Stimulated activated memory B cell treated with anti-CD40 and anti-IgM and Interleukin-4, amounts not matched to agents 10 μg/mL and 1 μg/mL and 100 μg/mL, for 72 hours (primary cell): Measurements from ENCODE around the gene ZNF14.
"Not testable (repeated sequence)": the region's sequence is repeated elsewhere in the genome, so short reads cannot be mapped to it uniquely, and the experiment has no call there.

Experiments
- ATAC-seq: fragments of 150-1000 bp; cut with Tn5 transposase; 2 replicates; pipeline ENCODE4 v1.10.0; 2021
- H3K27ac Mint-ChIP-seq: one replicate; pipeline ENCODE4 v1.8.0; 2022; ENCODE audit warnings: mild to moderate bottlenecking, mixed read lengths
- H3K27me3 Mint-ChIP-seq: one replicate; pipeline ENCODE4 v1.8.0; 2022; ENCODE audit warnings: mixed read lengths
- H3K36me3 Mint-ChIP-seq: one replicate; pipeline ENCODE4 v1.8.0; 2022; ENCODE audit warnings: mixed read lengths
- H3K4me1 Mint-ChIP-seq: one replicate; pipeline ENCODE4 v1.8.0; 2022; ENCODE audit warnings: mixed read lengths
- H3K4me3 Mint-ChIP-seq: one replicate; pipeline ENCODE4 v1.8.0; 2022; ENCODE audit warnings: mild to moderate bottlenecking, moderate library complexity, mixed read lengths
- H3K9me3 Mint-ChIP-seq: one replicate; pipeline ENCODE4 v1.8.0; 2022; ENCODE audit warnings: mixed read lengths

Gene ZNF14

DNA sequence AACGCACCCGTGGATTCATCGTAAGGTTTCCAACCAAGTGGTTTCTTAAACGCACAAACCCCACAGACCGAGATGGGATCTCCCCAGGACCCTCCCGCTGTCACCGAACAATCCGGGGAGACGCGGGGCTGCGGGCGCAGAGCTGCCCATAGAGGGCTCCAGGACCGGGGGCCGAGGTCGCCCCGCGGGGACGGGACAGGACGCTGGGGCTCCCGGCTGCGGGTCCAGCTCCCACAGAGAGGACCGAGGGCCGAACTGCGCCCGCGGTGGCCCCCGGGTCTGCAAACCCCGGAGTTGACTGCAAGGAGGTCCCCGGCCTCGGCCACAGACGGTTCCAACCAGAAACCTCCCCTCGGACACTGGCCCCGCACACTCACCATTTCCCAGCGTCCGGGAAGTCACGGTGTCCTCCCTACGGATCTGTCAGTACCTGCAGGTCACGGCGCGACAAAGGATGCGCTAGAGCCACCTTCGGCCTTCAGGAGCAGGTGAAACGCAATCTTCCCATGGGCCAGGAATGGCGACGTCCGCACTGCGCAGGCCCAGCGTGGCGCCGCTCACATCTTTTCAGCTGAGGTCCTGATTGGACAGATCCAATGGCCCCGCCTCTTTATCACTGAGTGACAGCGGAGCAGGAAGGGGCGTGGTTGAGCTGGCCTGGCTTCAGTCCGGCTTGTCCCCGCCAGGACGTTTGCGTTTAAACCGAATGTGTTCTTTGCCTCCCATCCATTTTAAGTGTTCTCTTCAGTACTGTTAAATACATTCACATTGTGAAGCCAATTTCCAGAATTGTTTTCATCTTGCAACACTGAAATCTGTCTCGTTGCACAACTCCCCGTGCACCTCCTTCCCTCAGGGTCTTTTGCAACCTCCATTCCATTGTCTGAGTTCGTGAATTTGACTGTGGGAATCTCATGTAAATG, at the start of gene ZNF14:
Gene ZNF14, minus strand, starts transcription at position 534 of the 923 bp plus-strand sequence. Its CDS starts 154 bp downstream, at position 380.
- Mint-ChIP-seq H3K4me3 (peak within 1 kb of the TSS; percentile 99), H3K27ac (peak within 1 kb of the TSS; percentile 87), H3K36me3 (peaks cover 31% of the 10 kb centered on the region), H3K9me3 (no peaks in the 10 kb centered on the region), H3K4me1 (peaks cover 25% of the 10 kb centered on the region), H3K27me3 (no peaks in the 10 kb centered on the region)
- peak; percentile 100 for ATAC-seq

DNA sequence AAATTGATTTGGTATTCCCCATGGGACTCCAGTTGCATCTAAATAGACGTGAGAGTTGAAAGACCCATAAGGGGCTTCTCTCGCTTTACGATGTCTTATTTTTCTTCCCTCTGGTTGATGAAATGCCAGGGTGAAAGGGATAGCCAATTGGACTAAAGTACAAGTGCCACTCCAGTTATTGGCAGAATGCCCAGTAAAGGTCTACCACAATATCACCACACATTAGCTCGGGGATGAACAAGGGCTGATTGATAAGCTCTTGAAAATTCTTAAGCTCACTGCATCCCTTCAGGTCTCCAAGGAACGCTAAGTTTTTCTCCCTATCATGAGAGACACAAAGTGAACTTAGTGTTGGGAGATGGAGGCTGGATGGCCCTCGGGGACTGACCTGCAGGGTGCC, 48.9 kb upstream of the ZNF14 start:
- ATAC-seq, H3K4me3 Mint-ChIP-seq, H3K27ac Mint-ChIP-seq, H3K27me3 Mint-ChIP-seq, H3K9me3 Mint-ChIP-seq: not testable (repeated sequence)
- H3K4me1 Mint-ChIP-seq, result peaks cover 57% of the 10 kb centered on the region
- peaks cover 60% of the 10 kb centered on the region for H3K36me3 Mint-ChIP-seq

DNA sequence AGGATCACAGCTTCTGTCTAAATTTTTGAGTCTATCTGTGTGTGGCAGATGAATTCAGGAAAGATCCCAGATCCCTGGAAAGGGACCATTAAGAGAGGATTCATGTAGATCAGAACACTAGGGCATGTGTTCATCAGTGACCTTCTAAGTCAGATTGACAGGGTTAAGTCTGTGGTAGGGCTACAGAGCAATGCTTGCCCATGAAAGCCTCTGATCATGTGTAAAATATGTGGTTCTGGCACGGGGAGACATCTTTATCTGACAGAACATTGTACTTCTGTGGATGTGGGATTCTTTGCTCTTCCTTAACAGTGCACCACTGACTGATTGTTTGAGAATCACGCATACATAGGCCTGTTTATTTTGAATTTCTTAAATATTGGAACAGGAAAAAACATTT, 45.8 kb upstream of the ZNF14 start:
- H3K4me1 Mint-ChIP-seq, result peaks cover 63% of the 10 kb centered on the region

DNA sequence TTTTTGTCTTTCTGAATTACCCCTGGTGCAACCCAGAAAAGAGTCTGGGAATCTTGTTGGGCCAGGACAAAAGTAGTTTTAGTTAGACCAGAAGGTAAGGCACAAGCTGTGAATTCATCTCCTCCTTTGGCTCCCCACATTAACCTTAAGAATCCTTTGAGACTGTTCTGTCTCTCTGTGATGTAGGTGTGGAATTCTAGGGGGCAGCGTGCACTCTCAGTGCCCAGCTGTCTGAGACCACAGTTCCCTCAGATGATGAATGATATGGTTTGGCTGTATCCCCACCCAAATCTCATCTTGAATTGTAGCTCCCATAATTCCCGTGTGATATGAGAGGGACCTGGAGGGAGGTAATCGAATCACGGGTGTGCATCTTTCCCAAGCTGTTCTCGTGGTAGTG, 44.8 kb upstream of the ZNF14 start:
- H3K4me3 Mint-ChIP-seq, result peak overlapping the region; percentile 91
- H3K27ac Mint-ChIP-seq, result peak overlapping the region; percentile 73
- ATAC-seq, result no peak
- no peaks in the 10 kb centered on the region for H3K9me3 Mint-ChIP-seq
- H3K4me1 Mint-ChIP-seq, result peaks cover 56% of the 10 kb centered on the region
- no peaks in the 10 kb centered on the region for H3K27me3 Mint-ChIP-seq
- H3K36me3 Mint-ChIP-seq, result peaks cover 27% of the 10 kb centered on the region

More for the DNA sequence above, 45.8 kb upstream of the ZNF14 start:
- ATAC-seq, result no peak
- H3K9me3 Mint-ChIP-seq, result no peaks in the 10 kb centered on the region
- peaks cover 34% of the 10 kb centered on the region for H3K36me3 Mint-ChIP-seq
- H3K4me3 Mint-ChIP-seq, result peak overlapping the region; percentile 60
- peak overlapping the region; percentile 73 for H3K27ac Mint-ChIP-seq
- H3K27me3 Mint-ChIP-seq, result no peaks in the 10 kb centered on the region

DNA sequence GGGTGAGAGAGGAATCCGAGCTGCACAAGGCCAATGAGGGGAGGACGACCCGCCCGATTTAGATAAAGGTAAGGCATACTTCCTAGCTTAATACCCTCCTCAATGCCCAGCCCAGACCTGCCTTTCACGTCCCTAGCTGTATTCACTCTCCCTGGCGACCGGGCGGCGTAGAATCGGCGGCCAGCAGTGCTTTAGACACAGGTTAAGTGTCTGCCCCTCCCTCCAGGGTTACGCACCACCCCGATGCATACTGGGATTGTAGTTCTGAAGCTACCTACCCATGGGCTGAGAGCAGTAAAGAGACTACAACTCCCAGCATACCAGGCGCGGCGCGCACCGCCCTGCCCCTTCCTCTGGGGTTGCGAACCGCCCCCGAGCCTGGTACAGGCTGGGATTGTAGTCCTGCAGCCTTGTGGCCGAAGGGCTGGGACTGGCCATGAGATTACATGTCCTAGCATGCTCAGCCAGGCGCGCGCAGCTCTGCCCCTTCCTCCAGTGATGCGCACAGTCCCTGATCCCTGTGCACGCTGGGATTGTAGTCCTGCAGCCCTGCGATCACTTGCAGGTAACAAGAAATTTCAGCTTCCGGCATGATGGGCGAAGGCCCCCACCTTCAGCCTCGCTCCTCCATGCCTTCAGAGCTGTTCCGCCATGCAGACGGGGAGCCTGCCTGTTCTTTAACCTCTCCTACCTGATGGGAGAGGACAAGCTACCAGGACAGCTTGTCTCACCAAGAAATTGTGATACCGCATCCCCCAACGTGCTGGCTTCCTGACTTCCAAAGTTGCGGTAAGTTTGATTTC, 43.5 kb upstream of the ZNF14 start:
- Mint-ChIP-seq H3K27ac (peak overlapping the region; percentile 73), H3K27me3 (no peaks in the 10 kb centered on the region), H3K9me3 (no peaks in the 10 kb centered on the region), H3K4me3 (peak overlapping the region; percentile 91), H3K4me1 (peaks cover 52% of the 10 kb centered on the region), H3K36me3 (peaks cover 17% of the 10 kb centered on the region)
- peak; percentile 100 for ATAC-seq

DNA sequence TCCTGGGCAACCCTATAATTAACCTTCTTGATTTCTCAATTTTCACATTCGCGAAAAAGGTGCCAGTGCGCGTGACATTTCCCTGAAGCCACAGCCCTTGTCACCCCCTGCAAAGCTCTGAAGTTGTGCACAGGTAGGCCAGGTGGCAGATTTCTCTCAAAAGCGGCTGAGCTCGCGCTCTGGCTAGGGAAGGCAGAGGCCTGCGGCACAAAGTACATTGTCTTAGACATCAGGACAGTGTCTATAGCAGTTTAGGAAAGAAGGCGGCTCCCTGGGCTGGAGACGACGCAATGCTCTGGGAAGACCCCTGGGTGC, 42.9 kb upstream of the ZNF14 start:
- peaks cover 17% of the 10 kb centered on the region for H3K36me3 Mint-ChIP-seq
- H3K4me3 Mint-ChIP-seq, result peak overlapping the region; percentile 91
- ATAC-seq, result no peak
- H3K27me3 Mint-ChIP-seq, result no peaks in the 10 kb centered on the region
- no peaks in the 10 kb centered on the region for H3K9me3 Mint-ChIP-seq
- H3K4me1 Mint-ChIP-seq, result peaks cover 52% of the 10 kb centered on the region
- H3K27ac Mint-ChIP-seq, result peak overlapping the region; percentile 73

DNA sequence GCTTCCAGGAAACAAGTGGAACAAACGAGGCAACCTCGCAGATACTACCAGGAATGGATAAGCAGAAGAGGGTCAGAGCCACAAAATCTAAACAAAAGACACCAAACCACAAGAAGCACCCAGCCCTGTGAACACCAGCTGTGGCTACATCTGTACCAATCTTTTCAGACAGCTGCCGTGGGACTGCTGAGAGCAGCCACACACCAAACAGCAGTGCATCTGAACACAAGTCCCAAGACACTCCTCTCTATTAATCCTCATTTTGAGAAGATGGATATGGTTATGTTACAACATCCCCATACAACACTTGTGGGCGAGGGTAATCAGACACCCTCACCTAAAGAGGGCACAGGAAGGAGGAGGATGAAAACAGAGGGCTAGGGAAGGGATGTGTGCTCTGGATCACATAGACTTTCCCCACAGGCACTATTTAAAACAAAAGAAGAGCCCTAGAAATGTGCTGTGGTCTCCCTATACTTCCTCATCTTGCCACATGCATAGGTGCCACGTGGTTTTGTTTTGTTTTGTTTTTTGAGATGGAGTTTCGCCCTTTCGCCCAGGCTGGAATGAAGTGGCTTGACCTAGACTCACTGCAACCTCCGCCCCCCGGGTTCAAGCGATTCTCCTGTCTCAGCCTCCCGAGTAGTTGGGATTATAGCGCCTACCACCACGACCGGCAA, 41.6 kb upstream of the ZNF14 start:
- no peaks in the 10 kb centered on the region for H3K27me3 Mint-ChIP-seq
- H3K36me3 Mint-ChIP-seq, result peaks cover 10% of the 10 kb centered on the region
- no peaks in the 10 kb centered on the region for H3K9me3 Mint-ChIP-seq
- H3K27ac Mint-ChIP-seq, result no peak overlapping the region
- H3K4me3 Mint-ChIP-seq, result no peak overlapping the region
- H3K4me1 Mint-ChIP-seq, result peaks cover 48% of the 10 kb centered on the region
- no peak for ATAC-seq

DNA sequence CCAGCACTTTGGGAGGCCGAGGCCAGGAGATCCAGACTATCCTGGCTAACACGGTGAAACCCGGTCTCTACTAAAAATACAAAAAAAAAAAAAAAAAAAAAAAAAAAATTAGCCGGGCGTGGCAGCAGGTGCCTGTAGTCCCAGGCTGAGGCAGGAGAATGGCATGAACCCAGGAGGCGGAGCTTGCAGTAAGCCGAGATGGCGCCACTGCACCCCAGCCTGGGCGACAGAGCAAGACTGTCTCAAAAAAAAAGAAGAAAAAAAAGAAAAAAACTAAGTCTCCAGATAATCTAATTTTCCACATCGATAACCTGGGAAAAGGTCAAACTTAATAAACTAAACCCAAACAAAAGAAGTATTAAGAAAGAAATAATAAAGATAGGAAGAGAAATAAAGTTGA, 39.1 kb upstream of the ZNF14 start:
- H3K36me3 Mint-ChIP-seq, H3K27ac Mint-ChIP-seq, H3K4me3 Mint-ChIP-seq, ATAC-seq, H3K27me3 Mint-ChIP-seq, H3K9me3 Mint-ChIP-seq: not testable (repeated sequence)
- peaks cover 22% of the 10 kb centered on the region for H3K4me1 Mint-ChIP-seq

DNA sequence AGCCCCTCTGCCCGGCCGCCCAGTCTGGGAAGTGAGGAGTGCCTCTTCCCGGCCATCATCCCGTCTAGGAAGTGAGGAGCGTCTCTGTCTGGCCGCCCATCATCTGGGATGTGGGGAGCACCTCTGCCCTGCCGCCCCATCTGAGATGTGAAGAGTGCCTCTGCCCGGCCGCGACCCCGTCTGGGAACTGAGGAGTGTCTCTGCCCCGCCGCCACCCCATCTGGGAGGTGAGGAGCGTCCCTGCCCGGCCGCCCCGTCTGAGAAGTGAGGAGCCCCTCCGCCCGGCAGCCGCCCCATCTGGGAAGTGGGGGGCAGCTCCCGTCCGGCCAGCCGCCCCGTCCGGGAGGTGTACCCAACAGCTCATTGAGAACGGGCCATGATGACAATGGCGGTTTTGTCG, 37.1 kb upstream of the ZNF14 start:
- peaks cover 11% of the 10 kb centered on the region for H3K4me1 Mint-ChIP-seq
- not testable (repeated sequence) for H3K4me3 Mint-ChIP-seq, H3K36me3 Mint-ChIP-seq, H3K27me3 Mint-ChIP-seq, H3K9me3 Mint-ChIP-seq, ATAC-seq, H3K27ac Mint-ChIP-seq

DNA sequence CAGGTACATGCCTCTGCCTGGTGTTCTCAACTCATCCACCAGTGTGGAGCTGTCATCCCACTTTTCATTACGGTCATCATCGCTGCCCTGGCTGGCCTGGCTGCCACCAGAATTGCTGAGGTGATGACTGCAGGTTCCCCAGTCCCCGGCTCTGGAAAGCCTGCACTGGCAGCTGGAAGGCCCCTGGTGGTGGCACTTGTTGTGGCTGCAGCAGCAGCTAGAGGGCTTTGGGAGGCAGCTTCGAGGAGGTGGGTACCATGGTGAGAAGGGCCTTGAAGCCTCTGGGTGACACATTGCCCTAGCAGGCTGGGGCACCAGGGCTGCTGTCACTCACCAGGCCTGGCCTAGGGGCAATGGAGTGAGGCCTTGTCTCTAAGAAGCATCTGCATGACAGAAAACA, 25.3 kb upstream of the ZNF14 start:
- no peak overlapping the region for H3K4me3 Mint-ChIP-seq

DNA sequence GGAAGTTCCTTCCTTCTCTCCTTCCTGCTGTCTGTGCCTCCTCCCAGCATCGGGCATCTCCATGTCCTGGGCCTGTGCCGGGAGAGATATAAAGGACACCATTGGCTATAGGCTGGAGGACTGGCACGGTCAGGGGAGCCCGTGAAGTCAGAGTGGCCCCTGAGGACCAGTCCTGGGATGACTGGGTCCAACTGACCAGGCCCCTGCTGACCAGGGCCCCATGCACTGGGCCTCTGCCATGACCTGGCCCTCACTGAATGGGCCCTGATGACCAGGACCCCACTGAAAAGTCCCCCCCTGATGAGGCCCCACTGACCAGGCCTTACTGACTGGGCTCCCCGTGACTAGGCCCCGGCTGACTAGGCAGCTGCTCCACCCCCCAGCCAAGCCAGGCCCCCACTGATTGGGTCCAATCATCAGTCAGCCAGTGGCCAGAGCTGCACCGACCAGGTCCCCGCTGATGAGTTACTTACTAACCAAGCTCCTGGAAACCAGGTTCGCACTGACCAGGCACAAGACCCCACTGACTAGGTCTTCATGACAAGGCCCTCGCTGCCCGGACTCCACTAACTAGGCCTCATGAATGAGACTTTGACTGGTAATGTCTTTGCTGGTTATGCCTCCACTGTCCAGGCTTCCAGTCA, 20.0 kb upstream of the ZNF14 start:
- no peak for ATAC-seq
- no peak overlapping the region for H3K27ac Mint-ChIP-seq
- H3K4me1 Mint-ChIP-seq, result no peaks in the 10 kb centered on the region
- no peaks in the 10 kb centered on the region for H3K9me3 Mint-ChIP-seq
- no peaks in the 10 kb centered on the region for H3K36me3 Mint-ChIP-seq
- no peaks in the 10 kb centered on the region for H3K27me3 Mint-ChIP-seq
- H3K4me3 Mint-ChIP-seq, result no peak overlapping the region

More for the DNA sequence above, 25.3 kb upstream of the ZNF14 start:
- Mint-ChIP-seq H3K27me3 (no peaks in the 10 kb centered on the region), H3K27ac (no peak overlapping the region), H3K36me3 (peaks cover 8% of the 10 kb centered on the region), H3K4me1 (no peaks in the 10 kb centered on the region), H3K9me3 (peaks cover 4% of the 10 kb centered on the region)
- ATAC-seq, result no peak

DNA sequence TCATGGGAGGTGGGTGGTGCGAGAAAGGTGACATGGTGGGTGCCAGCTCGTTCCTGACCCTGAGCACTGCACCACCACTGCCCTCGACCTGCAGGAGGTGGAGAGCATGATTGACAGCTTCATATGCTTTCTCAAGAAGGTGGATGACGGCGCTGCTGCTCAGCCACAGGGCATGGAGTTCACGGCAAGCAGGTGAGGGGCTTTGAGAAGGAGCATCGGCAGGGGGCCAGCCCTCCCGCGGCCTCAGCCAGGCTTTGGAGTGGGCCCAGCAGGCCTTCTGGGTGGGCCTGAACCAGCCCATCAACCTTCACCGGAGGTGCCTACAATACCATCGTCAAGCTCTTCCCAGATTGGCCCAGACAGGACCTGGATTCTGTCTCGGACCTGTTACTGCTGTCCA, 18.9 kb upstream of the ZNF14 start:
- H3K4me1 Mint-ChIP-seq, result peaks cover 5% of the 10 kb centered on the region
- no peak overlapping the region for H3K4me3 Mint-ChIP-seq
- no peaks in the 10 kb centered on the region for H3K9me3 Mint-ChIP-seq
- H3K27me3 Mint-ChIP-seq, result no peaks in the 10 kb centered on the region
- no peak for ATAC-seq
- H3K36me3 Mint-ChIP-seq, result no peaks in the 10 kb centered on the region
- no peak overlapping the region for H3K27ac Mint-ChIP-seq

DNA sequence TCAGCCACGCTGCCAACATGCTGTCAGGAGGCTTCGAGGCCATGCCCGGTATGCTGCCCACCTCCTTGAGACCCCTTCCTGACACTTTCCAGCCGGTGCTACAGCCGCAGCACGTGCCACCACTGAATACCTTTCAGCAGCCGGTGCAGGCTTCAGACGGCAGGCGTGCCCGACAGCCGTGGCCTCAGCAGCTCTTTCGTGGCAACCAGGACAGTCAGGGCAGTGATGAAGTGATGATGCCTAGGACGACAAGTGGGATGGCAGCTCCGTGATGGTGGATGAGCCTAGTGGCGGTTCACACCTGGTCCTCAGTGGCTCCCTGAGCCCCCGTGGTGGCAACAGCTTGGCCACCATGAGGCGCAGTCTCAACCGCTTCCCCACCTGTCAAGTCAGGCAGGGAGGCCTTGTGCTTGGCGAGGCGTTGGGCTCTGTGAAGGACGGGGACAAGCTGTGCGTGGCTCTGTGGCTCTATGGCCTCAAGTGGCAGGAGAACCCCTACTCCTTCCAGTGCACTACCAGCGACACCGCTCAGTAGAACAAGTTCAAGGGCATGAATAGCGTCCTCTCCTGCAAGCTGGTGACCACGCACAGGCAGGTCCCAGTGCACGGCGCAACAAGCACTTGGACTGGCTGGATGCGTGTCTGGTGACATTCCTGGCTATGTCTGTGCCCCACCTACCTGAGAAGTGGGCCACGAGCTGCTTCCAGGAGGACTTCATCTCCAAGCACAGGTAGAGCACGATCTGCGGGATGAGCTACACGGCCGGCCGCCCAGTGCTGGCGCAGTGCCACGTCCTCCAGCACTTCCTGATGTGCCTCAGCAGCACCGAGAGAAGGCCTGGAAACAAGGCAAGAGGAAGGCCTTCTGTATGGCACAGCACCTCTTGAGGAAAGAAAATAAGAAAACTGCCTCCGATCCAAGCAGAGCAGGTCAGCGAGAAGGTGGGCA, 18.2 kb upstream of the ZNF14 start:
- Mint-ChIP-seq H3K4me1 (peaks cover 13% of the 10 kb centered on the region), H3K27ac (no peak overlapping the region), H3K27me3 (no peaks in the 10 kb centered on the region), H3K4me3 (no peak overlapping the region), H3K36me3 (no peaks in the 10 kb centered on the region), H3K9me3 (no peaks in the 10 kb centered on the region)
- ATAC-seq, result no peak
